GM15510 (cell line): Measurements from ENCODE around the gene DCXR.
A peak's percentile ranks its signal among the peaks of the same experiment; 100 is the strongest.

Experiments
- POLR2A ChIP-seq: IDR thresholded peaks from 3 replicates; pipeline ENCODE4 v1.6.1; 2011; ENCODE audit warnings: borderline replicate concordance; ENCODE audit not compliant: insufficient read length; ENCODE audit errors: extremely low read depth

Gene DCXR

GRCh38 chr17:82041144-82041814 lies 3.8 kb upstream of the DCXR start:
- no peak for TF ChIP-seq POLR2A

GRCh38 chr17:82039695-82040299 lies 2.3 kb upstream of the DCXR start:
- no peak for TF ChIP-seq POLR2A

- TF ChIP-seq POLR2A, result no peak
Observed at GRCh38 chr17:82037889-82038195, 345 bp upstream of the DCXR start.

GRCh38 chr17:82036634-82037091 lies 834 bp downstream of the DCXR start:
- no peak for TF ChIP-seq POLR2A

- TF ChIP-seq POLR2A, result no peak
Observed at GRCh38 chr17:82035956-82036633, 1.4 kb downstream of the DCXR start.

DNA sequence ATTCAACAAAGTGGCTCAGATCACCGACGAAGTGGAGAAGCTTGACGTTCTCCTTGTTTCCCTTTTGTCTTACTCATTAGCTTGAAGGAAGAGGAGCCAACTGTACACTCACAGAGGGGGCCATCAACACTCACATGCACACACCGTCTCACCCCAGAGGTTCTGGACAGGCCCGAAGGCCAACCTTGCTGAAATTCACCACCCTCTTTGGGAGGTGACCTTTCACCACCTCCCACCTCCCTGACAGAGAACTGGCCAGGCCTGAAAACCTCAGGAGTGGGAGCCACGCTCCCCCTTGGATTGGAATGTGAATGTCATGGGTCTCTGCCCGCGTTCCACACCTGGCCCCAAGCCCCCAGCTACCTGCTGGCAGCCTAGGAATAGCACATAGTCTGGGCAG lies 2.0 kb downstream of the DCXR start:
- TF ChIP-seq POLR2A, result no peak

DNA sequence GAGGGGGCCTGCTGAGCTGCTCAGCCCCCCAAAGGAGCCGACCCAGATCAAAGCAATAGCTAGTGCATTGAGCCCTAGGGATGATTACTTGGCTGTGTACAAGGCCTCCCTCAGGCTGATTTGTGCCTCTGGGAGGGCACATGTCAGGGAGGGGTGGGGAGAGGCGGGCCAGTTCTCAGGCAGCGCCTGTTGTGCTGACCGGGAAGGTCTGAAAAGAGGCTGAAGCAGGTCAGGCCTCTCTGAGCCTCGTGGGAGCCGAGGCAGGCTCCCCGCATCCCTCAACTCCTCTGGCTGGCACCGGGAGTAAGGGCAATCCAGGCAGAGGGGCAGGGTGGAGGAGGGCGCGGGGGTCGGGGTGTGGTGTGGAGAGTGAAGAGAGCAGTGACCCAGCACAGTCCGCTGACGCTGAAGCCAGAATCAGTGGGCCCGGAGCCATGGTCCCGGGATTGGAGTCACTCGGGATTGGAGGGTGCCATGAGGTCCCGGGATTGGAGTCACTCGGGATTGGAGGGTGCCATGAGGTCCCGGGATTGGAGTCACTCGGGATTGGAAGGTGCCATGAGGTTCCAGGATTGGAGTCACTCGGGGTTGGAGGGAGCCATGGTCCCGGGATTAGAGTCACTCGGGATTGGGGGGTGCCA lies 3.0 kb downstream of the DCXR start:
- no peak for TF ChIP-seq POLR2A

- TF ChIP-seq POLR2A, result no peak
Observed at GRCh38 chr17:82033359-82034085, 4.0 kb downstream of the DCXR start.

DNA sequence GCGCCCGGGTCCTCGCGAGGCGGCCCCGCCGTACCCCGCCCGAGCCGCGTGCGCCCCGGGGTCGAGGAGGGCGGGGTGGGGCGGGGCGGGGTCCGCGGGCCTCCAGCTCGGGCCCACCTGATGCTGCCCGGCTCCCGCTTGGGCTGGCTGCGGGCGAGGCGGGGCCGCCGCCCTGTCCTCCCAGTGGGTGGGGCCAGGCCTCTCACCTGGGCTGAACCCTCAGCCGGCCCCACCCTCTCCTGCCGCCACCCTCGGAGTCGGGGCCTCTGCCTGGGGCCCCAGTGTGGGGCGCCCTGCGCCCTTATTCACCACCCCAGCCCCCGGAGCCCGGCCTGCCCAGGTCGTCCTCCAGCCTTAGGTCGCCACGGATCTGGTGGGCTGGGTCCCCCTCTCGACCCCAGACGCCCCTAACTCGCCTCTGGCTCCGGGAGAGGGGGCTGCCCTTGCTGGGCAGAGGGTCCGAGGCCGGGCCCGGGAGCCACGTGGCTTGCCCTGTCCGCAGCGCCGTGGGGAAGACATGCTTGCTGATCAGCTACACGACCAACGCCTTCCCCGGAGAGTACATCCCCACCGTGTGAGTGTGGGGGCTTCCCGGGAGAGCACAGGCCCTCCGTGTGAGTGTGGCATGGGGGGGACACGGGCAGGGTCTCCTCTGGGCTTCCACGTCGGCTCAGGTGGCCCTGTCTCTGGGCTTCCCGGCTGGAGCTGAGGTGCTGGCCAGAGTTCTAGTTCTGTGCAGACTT lies 5.4 kb downstream of the DCXR start:
- TF ChIP-seq POLR2A, result no peak

GRCh38 chr17:82031303-82031884 lies 6.1 kb downstream of the DCXR start, which contains the start of gene RAC3:
RAC3 (plus strand) TSS chr17:82031678; CDS start chr17:82031762, 84 bp downstream.
- no peak for TF ChIP-seq POLR2A

- peak; percentile 17 for TF ChIP-seq POLR2A
Observed at GRCh38 chr17:82030470-82031302, 6.8 kb downstream of the DCXR start.

- TF ChIP-seq POLR2A, result no peak
Observed at GRCh38 chr17:82029990-82030469, 7.5 kb downstream of the DCXR start.

- no peak for TF ChIP-seq POLR2A
Observed at GRCh38 chr17:82029391-82029790, 8.1 kb downstream of the DCXR start.

DNA sequence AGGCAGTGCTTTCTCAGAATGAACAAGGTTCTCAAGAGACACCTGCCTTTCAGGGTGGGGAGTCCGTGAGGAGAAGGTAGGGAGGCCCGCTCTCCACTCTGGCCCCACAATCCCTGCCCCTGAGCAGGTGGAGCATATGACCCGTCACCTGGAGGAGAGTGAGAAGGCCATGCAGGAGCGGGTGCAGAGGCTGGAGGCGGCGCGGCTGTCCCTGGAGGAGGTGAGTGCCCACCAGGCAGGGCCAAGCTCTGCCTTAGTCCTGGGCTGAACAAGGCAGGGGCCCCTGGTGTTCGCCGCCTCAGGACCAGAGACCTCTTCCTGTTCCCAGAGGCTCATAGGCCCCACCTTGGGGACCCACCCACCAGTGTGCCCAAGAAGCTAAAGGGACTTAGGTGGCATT lies 8.5 kb downstream of the DCXR start:
- TF ChIP-seq POLR2A, result no peak

DNA sequence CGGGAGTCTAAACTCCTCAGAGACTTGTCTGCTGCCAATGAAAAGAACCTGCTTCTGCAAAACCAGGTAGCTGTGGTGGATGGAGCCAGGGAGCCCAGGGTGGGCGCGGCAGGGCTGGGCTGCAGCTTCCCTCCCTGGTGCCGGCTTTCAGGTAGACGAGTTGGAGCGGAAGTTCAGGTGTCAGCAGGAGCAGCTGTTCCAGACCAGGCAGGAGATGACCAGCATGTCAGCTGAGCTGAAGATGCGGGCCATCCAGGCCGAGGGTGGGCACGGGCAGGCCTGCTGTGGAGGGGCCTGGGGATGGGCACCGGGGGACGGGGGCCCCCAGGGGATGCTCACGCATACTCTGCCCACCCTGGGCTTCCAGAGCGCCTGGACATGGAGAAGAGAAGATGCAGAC lies 9.3 kb downstream of the DCXR start:
- no peak for TF ChIP-seq POLR2A
